CD4-positive, alpha-beta memory T cell (primary cell): ENCODE data around the gene DNAJC4. TPM values are rescaled to one million over a fixed set of nuclear protein-coding genes. Genes with fewer than 3 reads are reported as not detected.

ENCODE experiments used
- CTCF ChIA-PET: fragments of 350-600 bp; sonication (Branson Sonifier 250); formaldehyde crosslinking; loops from one replicate; lab custom pipeline; 2021; ENCODE audit warnings: inconsistent platforms; ENCODE audit not compliant: partially characterized antibody; lab: Charles Lee
- POLR2A ChIA-PET: fragments of 350-600 bp; sonication (Branson Sonifier 250); formaldehyde crosslinking; loops from one replicate; lab custom pipeline; 2021; ENCODE audit not compliant: partially characterized antibody; lab: Charles Lee
- DNase-seq, 5 donors: peaks; one replicate each; pipeline versions ENCODE4 v3.0.0 to v3.0.0-alpha.2; 2020 to 2022; ENCODE audit warnings: mixed read lengths in 1 of 5
- H3K27ac ChIP-seq: one replicate; pipeline ENCODE4 v1.7.0; 2013; ENCODE audit warnings: low read depth, low read length
- H3K27me3 ChIP-seq: 2 replicates; pipeline ENCODE4 v1.7.0; 2013; ENCODE audit warnings: mild to moderate bottlenecking, low read length, moderate library complexity; ENCODE audit not compliant: insufficient read depth
- H3K36me3 ChIP-seq: 2 replicates; pipeline ENCODE4 v1.7.0; 2013; ENCODE audit warnings: mild to moderate bottlenecking, low read length, moderate library complexity; ENCODE audit not compliant: insufficient read depth
- H3K4me1 ChIP-seq: 2 replicates; pipeline ENCODE4 v1.7.0; 2013; ENCODE audit warnings: mild to moderate bottlenecking, low read length, moderate library complexity; ENCODE audit not compliant: insufficient read depth
- H3K4me3 ChIP-seq, 2 donors: one replicate each; pipeline ENCODE4 v1.7.0; 2013; ENCODE audit warnings: low read length in 2 of 2, mild to moderate bottlenecking in 1 of 2
- H3K9me3 ChIP-seq, 2 donors: one replicate each; pipeline ENCODE4 v1.7.0; 2013; ENCODE audit warnings: low read length in 2 of 2, control low read depth in 1 of 2; ENCODE audit not compliant: control insufficient read depth in 1 of 2
- H3K27ac Mint-ChIP-seq, 7 donors: one replicate each; pipeline ENCODE4 v1.8.0; 2020 to 2021; ENCODE audit warnings: mixed read lengths in 7 of 7, mild to moderate bottlenecking in 6 of 7, inconsistent platforms in 3 of 7, moderate library complexity in 3 of 7
- H3K27me3 Mint-ChIP-seq, 2 donors: one replicate each; pipeline ENCODE4 v1.8.0; 2020 to 2021; ENCODE audit warnings: mixed read lengths in 2 of 2
- H3K36me3 Mint-ChIP-seq, 2 donors: one replicate each; pipeline ENCODE4 v1.8.0; 2020 to 2021; ENCODE audit warnings: mixed read lengths in 2 of 2, inconsistent platforms in 1 of 2, mild to moderate bottlenecking in 1 of 2
- H3K4me1 Mint-ChIP-seq, 4 donors: one replicate each; pipeline ENCODE4 v1.8.0; 2020 to 2021; ENCODE audit warnings: mixed read lengths in 4 of 4, mild to moderate bottlenecking in 1 of 4
- H3K4me3 Mint-ChIP-seq, 8 donors: one replicate each; pipeline ENCODE4 v1.8.0; 2020 to 2021; ENCODE audit warnings: mixed read lengths in 8 of 8, mild to moderate bottlenecking in 7 of 8, moderate library complexity in 6 of 8, inconsistent platforms in 3 of 8
- H3K9me3 Mint-ChIP-seq, 8 donors: one replicate each; pipeline ENCODE4 v1.8.0; 2020 to 2021; ENCODE audit warnings: mixed read lengths in 8 of 8, mild to moderate bottlenecking in 5 of 8, inconsistent platforms in 3 of 8, moderate library complexity in 1 of 8
- intact Hi-C: fragments of 100-400 bp; cut with micrococcal nuclease; formaldehyde crosslinking; loops from one replicate; pipeline ENCODE4 v1.15.1; 2023
- polyA plus RNA-seq, 2 donors: library from polyadenylated mRNA; unstranded; fragments of 300-500 nt; fragmentation: Illumina TruSeq; gene quantifications; one replicate each; pipeline ENCODE4 v1.2.3, GENCODE V29; 2021
- total RNA-seq, 2 experiments: library from RNA; stranded (reverse); gene quantifications; one replicate each; pipeline ENCODE4 v1.2.3, GENCODE V29; 2021

The DNAJC4 gene
- total and polyA plus RNA-seq, 4 experiments from 2014 or later = 15.6 to 64.5 (median 42.1) TPM

DNA sequence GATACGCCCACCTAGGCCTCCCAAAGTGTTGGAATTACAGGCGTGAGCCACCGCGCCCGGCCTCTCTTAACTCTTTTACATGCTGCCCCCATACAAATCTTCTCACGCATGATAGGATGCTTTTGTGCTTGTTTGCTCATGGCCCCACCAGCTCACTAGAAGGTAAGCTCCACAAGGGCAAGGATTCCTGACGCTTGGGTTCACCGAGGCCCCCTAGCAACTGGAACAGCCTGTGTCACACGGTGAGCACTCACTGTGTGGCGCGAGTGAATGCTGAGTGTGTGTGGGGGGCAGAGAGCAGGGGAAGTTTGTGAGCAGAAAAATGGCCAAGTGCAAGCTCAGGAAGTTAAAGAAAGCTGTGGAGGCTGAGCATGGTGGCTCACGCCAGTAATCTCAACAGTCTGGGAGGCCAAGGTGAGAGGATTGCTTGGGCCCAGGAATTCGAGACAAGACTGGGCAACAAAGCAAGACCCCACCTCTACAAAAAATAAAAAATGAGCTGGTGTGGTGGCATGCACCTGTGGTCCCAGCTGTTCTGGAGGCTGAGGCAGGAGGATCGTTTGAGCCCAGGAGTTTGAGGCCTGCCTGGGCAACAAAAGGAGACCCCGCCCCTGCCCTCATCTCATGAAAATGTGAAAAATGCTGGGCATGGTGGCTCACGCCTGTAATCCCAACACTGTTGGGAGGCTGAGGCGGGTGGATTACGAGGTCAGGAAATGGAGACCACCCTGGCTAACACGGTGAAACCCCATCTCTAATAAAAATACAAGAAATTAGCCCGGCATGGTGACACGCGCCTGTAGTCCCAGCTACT, 51.8 kb downstream of the DNAJC4 start:
- H3K27ac Mint-ChIP-seq = peak overlapping the region in 4 of 7 donors; percentile 42 to 80 (median 62)
- intact Hi-C loops = no loop called here

GRCh38 chr11:64283092-64283491, 52.7 kb downstream of the DNAJC4 start:
- Mint-ChIP-seq H3K36me3 (peaks cover 0 to 19% of the 10 kb centered on the region in 2 donors), H3K9me3 (no peaks in the 10 kb centered on the region), H3K4me3 (peak overlapping the region in 7 of 8 donors; percentile 4 to 92 (median 78)), H3K4me1 (peaks cover 12 to 44% (median 24%) of the 10 kb centered on the region in 4 donors), H3K27me3 (no peaks in the 10 kb centered on the region), H3K27ac (peak overlapping the region in 6 of 7 donors; percentile 80 to 99 (median 97))
- Histone ChIP-seq H3K27ac (peak overlapping the region; percentile 100), H3K36me3 (peaks cover 4% of the 10 kb centered on the region), H3K4me1 (peaks cover 24% of the 10 kb centered on the region), H3K4me3 (no peak overlapping the region), H3K27me3 (no peaks in the 10 kb centered on the region), H3K9me3 (no peaks in the 10 kb centered on the region)
- ChIA-PET POLR2A (interaction anchor here (0.7 to 8.6 kb wide), 10 partner anchors 13 to 135 kb away, joined by 3 to 233 read pairs (median 16); partner anchors contain the start of genes CATSPERZ, ESRRA, FERMT3 and FKBP2), CTCF (interaction anchor here (0.7 to 7.3 kb wide), 5 partner anchors 11 to 78 kb away, joined by 3 to 47 read pairs (median 21); partner anchors contain the start of genes CATSPERZ and FERMT3)
- intact Hi-C loops = no loop called here
- no peak for DNase-seq

More for the DNA sequence above, 51.8 kb downstream of the DNAJC4 start:
- no peak for DNase-seq
- H3K4me1 ChIP-seq = peaks cover 24% of the 10 kb centered on the region
- Mint-ChIP-seq H3K4me1 (peaks cover 12 to 44% (median 23%) of the 10 kb centered on the region in 4 donors), H3K9me3 (no peaks in the 10 kb centered on the region), H3K27me3 (no peaks in the 10 kb centered on the region), H3K36me3 (peaks cover 0 to 19% of the 10 kb centered on the region in 2 donors), H3K4me3 (peak overlapping the region in 2 of 8 donors; percentile 35 to 36)
- POLR2A ChIA-PET = interaction anchor here (1.2 to 8.6 kb wide), 6 partner anchors 12 to 97 kb away, joined by 4 to 233 read pairs (median 53); partner anchors contain the start of genes CATSPERZ, ESRRA, FERMT3 and FKBP2
- H3K4me3 ChIP-seq = no peak overlapping the region
- H3K36me3 ChIP-seq = peaks cover 7% of the 10 kb centered on the region
- no peaks in the 10 kb centered on the region for H3K27me3 ChIP-seq
- CTCF ChIA-PET = interaction anchor here (2.8 to 7.3 kb wide), 4 partner anchors 10 to 77 kb away, joined by 19 to 47 read pairs (median 28); partner anchors contain the start of genes CATSPERZ and FERMT3
- H3K27ac ChIP-seq = no peak overlapping the region
- no peaks in the 10 kb centered on the region for H3K9me3 ChIP-seq

Other genes starting within 250 kb of the DNAJC4 start
- 10 to 100 TPM; 72.9 to 73.0 TPM for gene OTUB1, start 244.1 kb upstream of the DNAJC4 start, total RNA-seq
- gene OTUB1, start 244.1 kb upstream of the DNAJC4 start, polyA plus RNA-seq = 100 to 1,000 TPM; 132 to 171 TPM
- gene FLRT1, start 194.6 kb upstream of the DNAJC4 start, total RNA-seq = not detected
- not detected for gene FLRT1, start 194.6 kb upstream of the DNAJC4 start, polyA plus RNA-seq
- 1 to 10 TPM; 8.1 to 8.7 TPM for gene MACROD1, start 64.4 kb upstream of the DNAJC4 start, total RNA-seq
- gene MACROD1, start 64.4 kb upstream of the DNAJC4 start, polyA plus RNA-seq = 1 to 10 TPM; 5.0 to 6.5 TPM
- 100 to 1,000 TPM in 1 of 2 experiments, 10 to 100 TPM in 1; 97.4 to 106 TPM for gene STIP1, start 44.4 kb upstream of the DNAJC4 start, total RNA-seq
- 10 to 100 TPM; 37.1 to 98.8 TPM for gene STIP1, start 44.4 kb upstream of the DNAJC4 start, polyA plus RNA-seq
- gene FERMT3, start 23.8 kb upstream of the DNAJC4 start, total RNA-seq = 100 to 1,000 TPM; 149 to 152 TPM
- 100 to 1,000 TPM; 198 to 202 TPM for gene FERMT3, start 23.8 kb upstream of the DNAJC4 start, polyA plus RNA-seq
- 10 to 100 TPM; 37.6 to 42.1 TPM for gene TRPT1, start 4.4 kb upstream of the DNAJC4 start, total RNA-seq
- 10 to 100 TPM; 31.1 to 35.3 TPM for gene TRPT1, start 4.4 kb upstream of the DNAJC4 start, polyA plus RNA-seq
- 100 to 1,000 TPM in 1 of 2 experiments, 10 to 100 TPM in 1; 83.9 to 101 TPM for gene NUDT22, start 4.3 kb upstream of the DNAJC4 start, total RNA-seq
- 10 to 100 TPM; 38.1 to 69.6 TPM for gene NUDT22, start 4.3 kb upstream of the DNAJC4 start, polyA plus RNA-seq
- gene VEGFB, start 4.0 kb downstream of the DNAJC4 start, total RNA-seq = 10 to 100 TPM; 96.8 to 97.3 TPM
- 10 to 100 TPM in 1 of 2 donors, 1 to 10 TPM in 1; 2.3 to 22.2 TPM for gene VEGFB, start 4.0 kb downstream of the DNAJC4 start, polyA plus RNA-seq
- 10 to 100 TPM; 41.4 to 46.4 TPM for gene FKBP2, start 10.5 kb downstream of the DNAJC4 start, total RNA-seq
- 100 to 1,000 TPM; 106 to 107 TPM for gene FKBP2, start 10.5 kb downstream of the DNAJC4 start, polyA plus RNA-seq
- 10 to 100 TPM; 32.2 to 38.4 TPM for gene PPP1R14B, start 16.4 kb downstream of the DNAJC4 start, total RNA-seq
- gene PPP1R14B, start 16.4 kb downstream of the DNAJC4 start, polyA plus RNA-seq = 10 to 100 TPM; 52.1 to 83.5 TPM
- 10 to 100 TPM; 10.8 to 11.9 TPM for gene PLCB3, start 21.0 kb downstream of the DNAJC4 start, total RNA-seq
- under 1 TPM in 1 of 2 donors, not detected in 1; 0.71 TPM for gene PLCB3, start 21.0 kb downstream of the DNAJC4 start, polyA plus RNA-seq
- gene BAD, start 54.1 kb downstream of the DNAJC4 start, total RNA-seq = 10 to 100 TPM; 23.1 to 26.2 TPM
- gene BAD, start 54.1 kb downstream of the DNAJC4 start, polyA plus RNA-seq = 10 to 100 TPM; 48.2 to 70.1 TPM
- 10 to 100 TPM; 30.6 to 34.7 TPM for gene GPR137, start 55.3 kb downstream of the DNAJC4 start, total RNA-seq
- gene GPR137, start 55.3 kb downstream of the DNAJC4 start, polyA plus RNA-seq = 10 to 100 TPM in 1 of 2 donors, 1 to 10 TPM in 1; 6.8 to 11.2 TPM
- not detected for gene KCNK4, start 60.8 kb downstream of the DNAJC4 start, total RNA-seq
- not detected for gene KCNK4, start 60.8 kb downstream of the DNAJC4 start, polyA plus RNA-seq
- gene CATSPERZ, start 69.8 kb downstream of the DNAJC4 start, total RNA-seq = not detected
- gene CATSPERZ, start 69.8 kb downstream of the DNAJC4 start, polyA plus RNA-seq = not detected
- 10 to 100 TPM; 29.5 to 31.9 TPM for gene ESRRA, start 75.0 kb downstream of the DNAJC4 start, total RNA-seq
- gene ESRRA, start 75.0 kb downstream of the DNAJC4 start, polyA plus RNA-seq = 10 to 100 TPM in 1 of 2 donors, 1 to 10 TPM in 1; 4.4 to 12.4 TPM
- gene TRMT112, start 87.0 kb downstream of the DNAJC4 start, total RNA-seq = 100 to 1,000 TPM; 171 to 174 TPM
- gene TRMT112, start 87.0 kb downstream of the DNAJC4 start, polyA plus RNA-seq = 100 to 1,000 TPM; 413 to 516 TPM
- gene PRDX5, start 87.6 kb downstream of the DNAJC4 start, total RNA-seq = 10 to 100 TPM; 57.6 to 58.7 TPM
- 100 to 1,000 TPM; 164 to 251 TPM for gene PRDX5, start 87.6 kb downstream of the DNAJC4 start, polyA plus RNA-seq
- 10 to 100 TPM; 68.3 to 73.0 TPM for gene CCDC88B, start 109.7 kb downstream of the DNAJC4 start, total RNA-seq
- 10 to 100 TPM in 1 of 2 donors, 1 to 10 TPM in 1; 6.8 to 39.5 TPM for gene CCDC88B, start 109.7 kb downstream of the DNAJC4 start, polyA plus RNA-seq
- 10 to 100 TPM; 33.9 to 38.7 TPM for gene RPS6KA4, start 128.6 kb downstream of the DNAJC4 start, total RNA-seq
- gene RPS6KA4, start 128.6 kb downstream of the DNAJC4 start, polyA plus RNA-seq = 10 to 100 TPM in 1 of 2 donors, 1 to 10 TPM in 1; 6.7 to 12.5 TPM